ENCODE results near the gene OR4X1.
A peak's percentile ranks its signal among the peaks of the same experiment; 100 is the strongest.
"Not testable (repeated sequence)": the region's sequence is repeated elsewhere in the genome, so short reads cannot be mapped to it uniquely, and the experiment has no call there.

OR4X1 gene

GRCh38 chr11:48248902-48249301, 14.8 kb upstream of the OR4X1 start:
- no peak for TF ChIP-seq CTCF (IDR thresholded peaks at IDR 0.05; ENCODE audit: low read length, missing control alignments)
- no peak for DNase-seq (ENCODE audit: low read depth)
- no peak overlapping the region for H3K4me3 ChIP-seq (replicated peaks; ENCODE audit: low read depth, low read length)

- no peak for DNase-seq (ENCODE audit: low read depth)
- TF ChIP-seq CTCF (IDR thresholded peaks at IDR 0.05; ENCODE audit: low read length, missing control alignments), result no peak
- no peak overlapping the region for H3K4me3 ChIP-seq (replicated peaks; ENCODE audit: low read depth, low read length)
Observed at GRCh38 chr11:48261600-48261999, 2.1 kb upstream of the OR4X1 start.

- no peak for DNase-seq (ENCODE audit: low read depth)
- H3K4me3 ChIP-seq (replicated peaks; ENCODE audit: low read depth, low read length), result no peak overlapping the region
- TF ChIP-seq CTCF (IDR thresholded peaks at IDR 0.05; ENCODE audit: low read length, missing control alignments), result no peak
Observed at GRCh38 chr11:48270621-48271020, 7.0 kb downstream of the OR4X1 start.

- no peak overlapping the region for H3K4me3 ChIP-seq (replicated peaks; ENCODE audit: low read depth, low read length)
- TF ChIP-seq CTCF (IDR thresholded peaks at IDR 0.05; ENCODE audit: low read length, missing control alignments), result no peak
Observed at GRCh38 chr11:48272606-48273005, 8.9 kb downstream of the OR4X1 start.

GRCh38 chr11:48305923-48306322, 42.3 kb downstream of the OR4X1 start, which contains the start of gene OR4S1:
TSS of gene OR4S1 (plus strand) at chr11:48306223. CDS start at chr11:48306223, 0 bp downstream.
- DNase-seq (ENCODE audit: low read depth), result no peak
- H3K4me3 ChIP-seq (replicated peaks; ENCODE audit: low read depth, low read length), result no peak within 1 kb of the TSS
- TF ChIP-seq CTCF (IDR thresholded peaks at IDR 0.05; ENCODE audit: low read length, missing control alignments), result no peak

More at GRCh38 chr11:48272606-48273005, 8.9 kb downstream of the OR4X1 start:
- DNase-seq (ENCODE audit: low read depth), result no peak

- DNase-seq (ENCODE audit: low read depth), result peak; percentile 59
- H3K4me3 ChIP-seq (replicated peaks; ENCODE audit: low read depth, low read length), result no peak overlapping the region
- peak; percentile 89 for TF ChIP-seq CTCF (IDR thresholded peaks at IDR 0.05; ENCODE audit: low read length, missing control alignments)
Observed at GRCh38 chr11:48307760-48308386, 44.2 kb downstream of the OR4X1 start.

GRCh38 chr11:48313590-48313989, 49.9 kb downstream of the OR4X1 start:
- DNase-seq (ENCODE audit: low read depth); H3K4me3 ChIP-seq (replicated peaks; ENCODE audit: low read depth, low read length): not testable (repeated sequence)

All from fibroblast of pulmonary artery (primary cell).